GM23338 (cell line): ENCODE measurements around the gene ZNF142. TPM values are rescaled to one million over a fixed set of nuclear protein-coding genes. Genes with fewer than 3 reads are reported as not detected.

Experiments used
- ATAC-seq: fragments of 200-7000 bp; cut with Tn5 transposase; 3 replicates; pipeline ENCODE4 v1.9.1; 2020
- DNase-seq: peaks from one replicate; pipeline ENCODE4 v3.0.0-alpha.2; 2015; ENCODE audit warnings: low spot score
- H2AFZ ChIP-seq: fragments of 200-600 bp; sonication (generic); 2 replicates; pipeline ENCODE4 v1.8.0; 2016; ENCODE audit warnings: antibody characterized with exemption, mild to moderate bottlenecking, moderate library complexity
- H3F3A ChIP-seq: fragments of 200-600 bp; sonication (generic); replicated peaks from 2 replicates; pipeline ENCODE4 v1.8.0; 2017; ENCODE audit warnings: antibody characterized with exemption, mixed run types, low read depth
- H3K27ac ChIP-seq: fragments of 200-600 bp; sonication (generic); 2 replicates; pipeline ENCODE4 v1.6.1; 2016; ENCODE audit warnings: low read depth
- H3K27me3 ChIP-seq: fragments of 200-600 bp; sonication (generic); 2 replicates; pipeline ENCODE4 v1.8.0; 2016; ENCODE audit warnings: mild to moderate bottlenecking, mixed run types, moderate library complexity; ENCODE audit not compliant: insufficient read depth
- H3K36me3 ChIP-seq: fragments of 200-600 bp; sonication (generic); 2 replicates; pipeline ENCODE4 v1.8.0; 2016; ENCODE audit warnings: mild to moderate bottlenecking; ENCODE audit not compliant: insufficient read depth
- H3K4me1 ChIP-seq: fragments of 200-600 bp; sonication (generic); 2 replicates; pipeline ENCODE4 v1.8.0; 2016; ENCODE audit warnings: mild to moderate bottlenecking, moderate library complexity; ENCODE audit not compliant: insufficient read depth
- H3K4me2 ChIP-seq: fragments of 200-600 bp; sonication (generic); 2 replicates; pipeline ENCODE4 v1.7.1; 2017; ENCODE audit warnings: mixed run types
- H3K4me3 ChIP-seq: fragments of 200-600 bp; sonication (generic); 2 replicates; pipeline ENCODE4 v1.6.1; 2016; ENCODE audit warnings: mixed run types
- H3K79me2 ChIP-seq: fragments of 200-600 bp; sonication (generic); replicated peaks from 2 replicates; pipeline ENCODE4 v1.8.0; 2017; ENCODE audit warnings: mild to moderate bottlenecking; ENCODE audit not compliant: insufficient read depth
- H3K9me2 ChIP-seq: fragments of 200-600 bp; sonication (generic); 2 replicates; pipeline ENCODE4 v1.8.0; 2017; ENCODE audit not compliant: insufficient read depth
- H4K20me1 ChIP-seq: fragments of 200-600 bp; sonication (generic); replicated peaks from 2 replicates; pipeline ENCODE4 v1.8.0; 2017; ENCODE audit warnings: mild to moderate bottlenecking; ENCODE audit not compliant: insufficient read depth
- H3K27ac Mint-ChIP-seq: 2 replicates; pipeline ENCODE4 v1.8.0; 2020; ENCODE audit warnings: inconsistent platforms, mild to moderate bottlenecking, moderate library complexity, mixed read lengths
- H3K27me3 Mint-ChIP-seq: 3 replicates; pipeline ENCODE4 v1.8.0; 2022; ENCODE audit warnings: low read depth, mild to moderate bottlenecking, moderate library complexity, mixed read lengths, inconsistent platforms; ENCODE audit not compliant: insufficient read depth, poor library complexity
- H3K36me3 Mint-ChIP-seq: 3 replicates; pipeline ENCODE4 v1.8.0; 2021; ENCODE audit warnings: low read depth, mild to moderate bottlenecking, inconsistent platforms, moderate library complexity, mixed read lengths
- H3K4me1 Mint-ChIP-seq: 3 replicates; pipeline ENCODE4 v1.8.0; 2020; ENCODE audit warnings: mild to moderate bottlenecking, inconsistent platforms, mixed read lengths
- H3K4me3 Mint-ChIP-seq: 3 replicates; pipeline ENCODE4 v1.8.0; 2021; ENCODE audit warnings: moderate library complexity, mild to moderate bottlenecking, inconsistent platforms, mixed read lengths
- H3K9me3 Mint-ChIP-seq: 3 replicates; pipeline ENCODE4 v1.8.0; 2020; ENCODE audit warnings: moderate library complexity, mild to moderate bottlenecking, inconsistent platforms, mixed read lengths
- CREB1 ChIP-seq: fragments of 250-450 bp; sonication (Bioruptor Pico); IDR thresholded peaks from 2 replicates; pipeline ENCODE4 v1.5.0; 2020; ENCODE audit warnings: low read depth, mild to moderate bottlenecking, moderate library complexity
- CTCF ChIP-seq, 2 experiments: fragments of 200-600 bp in 1 of 2; sonication (generic) in 1 of 2; conservative IDR thresholded peaks; 2 replicates each; pipeline versions ENCODE4 v1.5.1 to v1.6.1; 2016 to 2017; ENCODE audit warnings: antibody characterized with exemption in 2 of 2, low read depth in 2 of 2, mild to moderate bottlenecking in 2 of 2, moderate library complexity in 1 of 2
- ETS1 ChIP-seq: IDR thresholded peaks from 2 replicates; pipeline ENCODE4 v1.6.1; 2016; ENCODE audit warnings: antibody characterized with exemption
- EZH2phosphoT487 ChIP-seq: fragments of 200-600 bp; sonication (generic); IDR thresholded peaks from one replicate; pipeline ENCODE4 v1.8.1; 2018; ENCODE audit warnings: antibody characterized with exemption; ENCODE audit not compliant: unreplicated experiment
- JUNB ChIP-seq: IDR thresholded peaks from one replicate; pipeline ENCODE4 v1.6.1; 2016; ENCODE audit warnings: antibody characterized with exemption; ENCODE audit not compliant: unreplicated experiment
- NANOG ChIP-seq: IDR thresholded peaks from 2 replicates; pipeline ENCODE4 v1.6.1; 2016; ENCODE audit warnings: antibody characterized with exemption, borderline replicate concordance
- POLR2AphosphoS5 ChIP-seq: IDR thresholded peaks from 2 replicates; pipeline ENCODE4 v1.6.1; 2016; ENCODE audit warnings: antibody characterized with exemption, low read depth
- STAT1 ChIP-seq: IDR thresholded peaks from one replicate; pipeline ENCODE4 v1.6.1; 2016; ENCODE audit warnings: antibody characterized with exemption; ENCODE audit not compliant: unreplicated experiment
- ZNF331 ChIP-seq: fragments of 250-450 bp; sonication (Bioruptor Pico); IDR thresholded peaks from 2 replicates; pipeline ENCODE4 v1.5.0; 2020; ENCODE audit warnings: low read depth, mild to moderate bottlenecking, moderate library complexity
- ZNF462 ChIP-seq: fragments of 250-450 bp; sonication (Bioruptor Pico); IDR thresholded peaks from 2 replicates; pipeline ENCODE4 v1.5.0; 2020; ENCODE audit warnings: mild to moderate bottlenecking, moderate library complexity
- polyA plus RNA-seq: library from polyadenylated mRNA; unstranded; fragments of >200 nt; fragmentation: Nextera tagmentation; extraction: Ambion mirVana; gene quantifications from 2 replicates; pipeline ENCODE4 v1.2.1, GENCODE V29; 2016
- total RNA-seq: library from RNA; depleted of rRNA; stranded (reverse); fragments of >200 nt; shearing (Covaris generic); gene quantifications from 2 replicates; pipeline ENCODE4 v1.2.3, GENCODE V29; 2014

Gene ZNF142
- total and polyA plus RNA-seq, 2 experiments from 2014 or later, result 14.9 to 32.8 TPM

- Histone ChIP-seq H4K20me1 (0 out of 2 replicates have a peak, but pooled peaks cover 17% of the 10 kb centered on the region), H3K79me2 (no peaks in the 10 kb centered on the region; the same call in none of the 2 replicates), H3F3A (no peaks in the 10 kb centered on the region), H3K4me3 (no peak overlapping the region), H3K36me3 (peaks cover 23% of the 10 kb centered on the region), H3K27ac (no peak overlapping the region), H3K27me3 (no peaks in the 10 kb centered on the region), H3K4me2 (no peak overlapping the region), H2AFZ (no peak overlapping the region), H3K4me1 (peaks cover 5% of the 10 kb centered on the region), H3K9me2 (no peaks in the 10 kb centered on the region)
- no peak for ATAC-seq
- DNase-seq, result no peak
- Mint-ChIP-seq H3K27ac (no peak overlapping the region), H3K27me3 (peaks cover 2% of the 10 kb centered on the region), H3K36me3 (peaks cover 62% of the 10 kb centered on the region), H3K4me3 (no peak overlapping the region), H3K9me3 (no peaks in the 10 kb centered on the region), H3K4me1 (peaks cover 4% of the 10 kb centered on the region)
- TF ChIP-seq NANOG, result no peak
- no peak for TF ChIP-seq POLR2AphosphoS5
- TF ChIP-seq JUNB, result no peak
- TF ChIP-seq ETS1, result no peak
- no peak for TF ChIP-seq STAT1
- TF ChIP-seq CTCF (conservative IDR thresholded peaks at IDR 0.05; ENCODE audit: low read depth in 2 of 2), result no peak
- TF ChIP-seq ZNF462, result no peak
- TF ChIP-seq ZNF331 (CRISPR knock-in tag), result no peak
- no peak for TF ChIP-seq CREB1 (CRISPR knock-in tag)
- TF ChIP-seq EZH2phosphoT487, result no peak
Observed at GRCh38 chr2:218663901-218664300, 4.5 kb upstream of the ZNF142 start.
